ENCODE data around the gene ZFHX3. TPM values are rescaled to one million over a fixed set of nuclear protein-coding genes. Genes with fewer than 3 reads are reported as not detected.

Gene ZFHX3
- total and polyA plus RNA-seq, 3 donors from 2014 or later: 3.3 to 19.9 (median 15.7) TPM

- intact Hi-C loops (cut with DNase I; ENCODE audit: low total_unique reads): no loop called here
- Histone ChIP-seq H3K27ac (peak overlapping the region in 1 of 2 donors; percentile 51), H3K36me3 (ENCODE audit: low read depth, missing control alignments) (no peaks in the 10 kb centered on the region), H3K4me3 (no peak overlapping the region), H3K9me3 (no peaks in the 10 kb centered on the region), H3K27me3 (no peaks in the 10 kb centered on the region), H3K4me1 (peaks cover 21% of the 10 kb centered on the region)
- 75 to 76% methylated on average over 12 of the region's 12 CpGs for WGBS, 2 donors
- TF ChIP-seq POLR2A (IDR thresholded peaks at IDR 0.05): no peak
- no peak for TF ChIP-seq CTCF (IDR thresholded peaks at IDR 0.05)
- no peak for DNase-seq
These were observed 170.4 kb downstream of the ZFHX3 start for GRCh38 chr16:72877374-72878028.

- H3K27ac ChIP-seq: peak overlapping the region in 1 of 2 donors; percentile 51
- intact Hi-C loops (cut with DNase I; ENCODE audit: low total_unique reads): no loop called here
- H3K4me1 ChIP-seq: peaks cover 21% of the 10 kb centered on the region
- no peaks in the 10 kb centered on the region for H3K9me3 ChIP-seq
- H3K4me3 ChIP-seq: no peak overlapping the region
- TF ChIP-seq POLR2A (IDR thresholded peaks at IDR 0.05) (no peak), CTCF (IDR thresholded peaks at IDR 0.05) (no peak)
- no peaks in the 10 kb centered on the region for H3K36me3 ChIP-seq (ENCODE audit: low read depth, missing control alignments)
- DNase-seq: no peak
- no peaks in the 10 kb centered on the region for H3K27me3 ChIP-seq
- 71 to 83% methylated on average over 9 of the region's 9 CpGs for WGBS, 2 donors
These were observed 171.0 kb downstream of the ZFHX3 start for GRCh38 chr16:72876981-72877373.

- peaks cover 21% of the 10 kb centered on the region for H3K4me1 ChIP-seq
- no peaks in the 10 kb centered on the region for H3K9me3 ChIP-seq
- intact Hi-C loops (cut with DNase I; ENCODE audit: low total_unique reads): no loop called here
- DNase-seq: no peak
- no peaks in the 10 kb centered on the region for H3K27me3 ChIP-seq
- 75 to 77% methylated on average over 8 of the region's 8 CpGs for WGBS, 2 donors
- no peak overlapping the region for H3K4me3 ChIP-seq
- no peak overlapping the region for H3K27ac ChIP-seq
- H3K36me3 ChIP-seq (ENCODE audit: low read depth, missing control alignments): no peaks in the 10 kb centered on the region
- TF ChIP-seq POLR2A (IDR thresholded peaks at IDR 0.05): no peak
- TF ChIP-seq CTCF (IDR thresholded peaks at IDR 0.05): no peak
These were observed 171.7 kb downstream of the ZFHX3 start for GRCh38 chr16:72876221-72876620.

- no peak for DNase-seq
- 74 to 84% methylated on average over 11 to 12 of the region's 12 CpGs for WGBS, 2 donors
- intact Hi-C loops (cut with DNase I; ENCODE audit: low total_unique reads): no loop called here
These were observed 172.5 kb downstream of the ZFHX3 start for GRCh38 chr16:72875291-72876031.

More at GRCh38 chr16:72875291-72876031, 172.5 kb downstream of the ZFHX3 start:
- no peaks in the 10 kb centered on the region for H3K27me3 ChIP-seq
- H3K9me3 ChIP-seq: no peaks in the 10 kb centered on the region
- peaks cover 21% of the 10 kb centered on the region for H3K4me1 ChIP-seq
- no peak overlapping the region for H3K27ac ChIP-seq
- no peak overlapping the region for H3K4me3 ChIP-seq
- no peaks in the 10 kb centered on the region for H3K36me3 ChIP-seq (ENCODE audit: low read depth, missing control alignments)
- TF ChIP-seq POLR2A (IDR thresholded peaks at IDR 0.05) (no peak), CTCF (IDR thresholded peaks at IDR 0.05) (no peak)

Data from testis (tissue), 3 donors.